ENCODE results near the gene CLSTN2. TPM values are rescaled to one million over a fixed set of nuclear protein-coding genes. Genes with fewer than 3 reads are reported as not detected.

Gene CLSTN2
- total RNA-seq, 1 donor from 2014 or later, result 0.74 TPM

DNA sequence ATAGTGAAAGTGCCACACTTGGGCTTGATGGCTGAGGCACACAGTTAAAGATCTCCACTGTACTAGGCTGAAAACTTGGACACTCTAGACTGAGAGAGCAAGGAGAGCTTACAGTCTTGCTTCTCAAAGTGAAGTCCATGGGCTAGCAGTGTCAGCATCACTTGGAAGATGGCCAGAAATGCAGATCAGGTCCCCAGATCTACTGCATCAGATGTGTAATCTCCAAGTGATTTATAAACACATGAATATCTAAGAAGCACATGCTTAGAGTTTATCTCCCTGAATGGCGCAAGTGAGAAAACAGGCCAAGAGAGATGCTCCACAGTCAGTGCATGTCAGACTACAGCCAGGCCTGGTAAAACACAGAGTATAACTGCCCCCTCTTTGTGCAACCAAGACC lies 308.6 kb downstream of the CLSTN2 start:
- no peaks in the 10 kb centered on the region for H3K36me3 Mint-ChIP-seq (ENCODE audit: low read depth, unreplicated experiment)
- H3K4me1 Mint-ChIP-seq (ENCODE audit: unreplicated experiment), result no peaks in the 10 kb centered on the region
- no peaks in the 10 kb centered on the region for H3K9me3 Mint-ChIP-seq (ENCODE audit: unreplicated experiment)
- no peak for DNase-seq (ENCODE audit: low spot score)
- H3K27me3 Mint-ChIP-seq (ENCODE audit: unreplicated experiment), result peaks cover 3% of the 10 kb centered on the region
- TF ChIP-seq, protein P1, sequence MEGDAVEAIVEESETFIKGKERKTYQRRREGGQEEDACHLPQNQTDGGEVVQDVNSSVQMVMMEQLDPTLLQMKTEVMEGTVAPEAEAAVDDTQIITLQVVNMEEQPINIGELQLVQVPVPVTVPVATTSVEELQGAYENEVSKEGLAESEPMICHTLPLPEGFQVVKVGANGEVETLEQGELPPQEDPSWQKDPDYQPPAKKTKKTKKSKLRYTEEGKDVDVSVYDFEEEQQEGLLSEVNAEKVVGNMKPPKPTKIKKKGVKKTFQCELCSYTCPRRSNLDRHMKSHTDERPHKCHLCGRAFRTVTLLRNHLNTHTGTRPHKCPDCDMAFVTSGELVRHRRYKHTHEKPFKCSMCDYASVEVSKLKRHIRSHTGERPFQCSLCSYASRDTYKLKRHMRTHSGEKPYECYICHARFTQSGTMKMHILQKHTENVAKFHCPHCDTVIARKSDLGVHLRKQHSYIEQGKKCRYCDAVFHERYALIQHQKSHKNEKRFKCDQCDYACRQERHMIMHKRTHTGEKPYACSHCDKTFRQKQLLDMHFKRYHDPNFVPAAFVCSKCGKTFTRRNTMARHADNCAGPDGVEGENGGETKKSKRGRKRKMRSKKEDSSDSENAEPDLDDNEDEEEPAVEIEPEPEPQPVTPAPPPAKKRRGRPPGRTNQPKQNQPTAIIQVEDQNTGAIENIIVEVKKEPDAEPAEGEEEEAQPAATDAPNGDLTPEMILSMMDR (IDR thresholded peaks at IDR 0.05; ENCODE audit: unreplicated experiment), result no peak
- H3K27ac Mint-ChIP-seq (ENCODE audit: unreplicated experiment), result no peak overlapping the region
- no peak overlapping the region for H3K4me3 Mint-ChIP-seq (ENCODE audit: unreplicated experiment)

DNA sequence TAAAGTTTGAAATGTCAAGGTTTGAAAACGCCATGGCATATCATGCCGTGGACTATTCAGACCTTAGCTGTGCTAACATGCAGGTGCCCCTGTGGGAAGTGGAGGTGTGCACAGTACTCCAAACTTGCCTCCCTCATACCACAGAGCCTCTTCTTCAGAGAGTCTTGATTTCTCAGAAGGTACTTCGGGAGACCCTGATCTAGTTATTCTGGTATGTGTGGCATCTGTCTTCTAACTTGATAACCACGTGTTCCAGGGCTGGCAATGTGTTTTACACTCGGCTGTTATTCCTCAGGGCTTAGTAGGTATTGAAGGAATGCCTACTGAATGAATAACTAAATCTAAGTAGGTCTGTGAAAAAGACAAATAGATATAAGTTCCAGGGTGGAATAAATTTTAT lies 309.9 kb downstream of the CLSTN2 start:
- TF ChIP-seq, protein P1 (IDR thresholded peaks at IDR 0.05; ENCODE audit: unreplicated experiment), result no peak
- no peaks in the 10 kb centered on the region for H3K9me3 Mint-ChIP-seq (ENCODE audit: unreplicated experiment)
- H3K27ac Mint-ChIP-seq (ENCODE audit: unreplicated experiment), result no peak overlapping the region
- no peaks in the 10 kb centered on the region for H3K36me3 Mint-ChIP-seq (ENCODE audit: low read depth, unreplicated experiment)
- H3K4me3 Mint-ChIP-seq (ENCODE audit: unreplicated experiment), result no peak overlapping the region
- DNase-seq (ENCODE audit: low spot score), result no peak
- H3K27me3 Mint-ChIP-seq (ENCODE audit: unreplicated experiment), result peaks cover 3% of the 10 kb centered on the region
- H3K4me1 Mint-ChIP-seq (ENCODE audit: unreplicated experiment), result no peaks in the 10 kb centered on the region

DNA sequence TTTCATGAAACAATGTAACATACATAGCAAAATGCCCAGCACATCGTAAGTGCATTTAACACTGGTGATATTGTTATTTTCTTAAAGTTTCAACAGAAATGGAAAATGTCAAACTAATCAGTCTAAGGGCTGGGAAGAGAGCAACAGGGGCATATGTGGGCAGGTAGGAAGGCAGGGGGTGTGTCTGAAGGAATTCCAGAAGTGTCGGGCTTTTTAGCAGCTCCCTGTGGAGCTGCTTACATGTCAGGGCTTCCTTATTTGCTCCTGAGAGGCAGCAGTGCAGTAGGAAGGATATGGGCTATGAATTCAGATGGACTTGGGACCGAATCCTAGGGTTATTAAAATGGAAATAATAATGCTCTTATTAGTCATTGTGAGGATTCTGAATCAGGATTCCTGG lies 311.6 kb downstream of the CLSTN2 start:
- TF ChIP-seq, protein P1 (IDR thresholded peaks at IDR 0.05; ENCODE audit: unreplicated experiment), result no peak
- Mint-ChIP-seq H3K9me3 (ENCODE audit: unreplicated experiment) (no peaks in the 10 kb centered on the region), H3K27me3 (ENCODE audit: unreplicated experiment) (no peaks in the 10 kb centered on the region), H3K4me3 (ENCODE audit: unreplicated experiment) (no peak overlapping the region), H3K4me1 (ENCODE audit: unreplicated experiment) (peaks cover 1% of the 10 kb centered on the region), H3K36me3 (ENCODE audit: low read depth, unreplicated experiment) (no peaks in the 10 kb centered on the region), H3K27ac (ENCODE audit: unreplicated experiment) (no peak overlapping the region)
- DNase-seq (ENCODE audit: low spot score), result no peak

DNA sequence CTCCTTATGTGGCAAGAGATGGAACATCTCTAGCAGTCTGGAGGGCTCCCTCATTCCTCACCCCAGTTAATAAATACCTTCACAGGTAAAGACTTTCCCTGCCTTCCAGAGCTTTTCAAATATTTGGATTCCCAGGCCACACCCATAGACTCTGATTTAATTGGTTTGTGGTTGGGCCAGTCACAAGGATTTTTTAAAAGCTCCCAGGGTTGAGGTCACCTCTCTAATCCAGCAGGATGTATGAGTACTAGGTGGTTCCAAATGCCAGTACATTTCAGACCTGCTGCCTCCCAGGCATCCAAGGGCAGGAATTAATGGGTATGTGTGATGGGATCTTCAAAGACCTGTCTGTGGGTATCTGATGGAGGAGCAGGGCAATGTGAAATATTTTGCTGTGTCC lies 312.8 kb downstream of the CLSTN2 start:
- TF ChIP-seq, protein P1 (IDR thresholded peaks at IDR 0.05; ENCODE audit: unreplicated experiment), result no peak
- Mint-ChIP-seq H3K36me3 (ENCODE audit: low read depth, unreplicated experiment) (no peaks in the 10 kb centered on the region), H3K9me3 (ENCODE audit: unreplicated experiment) (no peaks in the 10 kb centered on the region), H3K4me1 (ENCODE audit: unreplicated experiment) (peaks cover 6% of the 10 kb centered on the region), H3K4me3 (ENCODE audit: unreplicated experiment) (no peak overlapping the region), H3K27me3 (ENCODE audit: unreplicated experiment) (no peaks in the 10 kb centered on the region), H3K27ac (ENCODE audit: unreplicated experiment) (no peak overlapping the region)
- DNase-seq (ENCODE audit: low spot score), result no peak

DNA sequence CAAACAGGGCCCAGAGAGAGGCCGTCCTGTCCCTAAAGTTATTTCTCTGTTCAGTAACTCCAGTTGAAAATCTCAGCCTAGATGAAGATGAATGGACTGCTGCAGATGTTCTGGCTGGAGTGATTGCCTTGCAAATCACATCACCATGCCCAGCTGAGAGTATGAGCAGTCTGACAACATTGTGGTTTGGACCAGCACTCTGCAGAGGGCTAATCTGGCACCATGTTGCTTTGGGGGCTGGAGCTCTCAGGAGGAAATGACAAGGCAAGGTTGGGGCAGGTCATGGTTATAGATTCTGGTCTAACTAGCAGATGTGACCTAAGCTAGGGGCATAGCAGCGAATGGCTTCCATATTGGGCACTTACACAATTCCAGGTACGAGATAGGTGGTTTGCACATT lies 314.2 kb downstream of the CLSTN2 start:
- Mint-ChIP-seq H3K9me3 (ENCODE audit: unreplicated experiment) (no peaks in the 10 kb centered on the region), H3K27me3 (ENCODE audit: unreplicated experiment) (no peaks in the 10 kb centered on the region), H3K27ac (ENCODE audit: unreplicated experiment) (no peak overlapping the region), H3K4me3 (ENCODE audit: unreplicated experiment) (no peak overlapping the region), H3K4me1 (ENCODE audit: unreplicated experiment) (peaks cover 6% of the 10 kb centered on the region), H3K36me3 (ENCODE audit: low read depth, unreplicated experiment) (no peaks in the 10 kb centered on the region)
- TF ChIP-seq, protein P1 (IDR thresholded peaks at IDR 0.05; ENCODE audit: unreplicated experiment), result no peak
- DNase-seq (ENCODE audit: low spot score), result no peak
